HepG2 (cell line): ENCODE results near the gene CHRD. TPM values are rescaled to one million over a fixed set of nuclear protein-coding genes. Genes with fewer than 3 reads are reported as not detected.

ENCODE experiments used
- CREBL2 ChIP-seq: sonication (generic); formaldehyde crosslinking; IDR thresholded peaks from 2 replicates; pipeline ENCODE4 v1.8.1; 2023; ENCODE audit warnings: missing genetic modification reagents, mild to moderate bottlenecking, borderline replicate concordance
- ESRRA ChIP-seq: sonication (generic); formaldehyde crosslinking; IDR thresholded peaks from 2 replicates; pipeline ENCODE4 v1.5.1; 2020; ENCODE audit warnings: mild to moderate bottlenecking, low read depth, missing genetic modification reagents
- GTF3A ChIP-seq: sonication (generic); formaldehyde crosslinking; conservative IDR thresholded peaks from 2 replicates; pipeline ENCODE4 v1.4.0; 2020; ENCODE audit warnings: mild to moderate bottlenecking, missing genetic modification reagents
- KLF12 ChIP-seq: sonication (generic); formaldehyde crosslinking; IDR thresholded peaks from 2 replicates; pipeline ENCODE4 v1.4.0; 2020; ENCODE audit warnings: missing genetic modification reagents, borderline replicate concordance
- MED8 ChIP-seq: sonication (generic); formaldehyde crosslinking; IDR thresholded peaks from 2 replicates; pipeline ENCODE4 v1.8.1; 2023; ENCODE audit warnings: mild to moderate bottlenecking, missing genetic modification reagents; ENCODE audit not compliant: insufficient replicate concordance
- NCOA2 ChIP-seq: sonication (generic); formaldehyde crosslinking; IDR thresholded peaks from 2 replicates; pipeline ENCODE4 v1.8.0; 2022; ENCODE audit warnings: inconsistent platforms
- PRDM15 ChIP-seq: sonication (generic); formaldehyde crosslinking; IDR thresholded peaks from 2 replicates; pipeline ENCODE4 v1.4.0; 2020; ENCODE audit warnings: missing genetic modification reagents
- RFX5 ChIP-seq: IDR thresholded peaks from 2 replicates; pipeline ENCODE4 v1.6.1; 2011; ENCODE audit warnings: low read depth, low read length, improper control_type of control experiment
- SALL1 ChIP-seq: sonication (generic); formaldehyde crosslinking; IDR thresholded peaks from 2 replicates; pipeline ENCODE4 v1.8.0; 2022; ENCODE audit warnings: mild to moderate bottlenecking, missing genetic modification reagents
- SATB2 ChIP-seq: sonication (generic); formaldehyde crosslinking; IDR thresholded peaks from 2 replicates; pipeline ENCODE4 v1.5.0; 2020; ENCODE audit warnings: missing genetic modification reagents
- SMC3 ChIP-seq: IDR thresholded peaks from 2 replicates; pipeline ENCODE4 v1.6.1; 2011; ENCODE audit warnings: low read length, improper control_type of control experiment
- SP2 ChIP-seq: sonication (generic); formaldehyde crosslinking; IDR thresholded peaks from 2 replicates; pipeline ENCODE4 v1.5.1; 2020; ENCODE audit warnings: mild to moderate bottlenecking, missing genetic modification reagents
- ZFP36L1 ChIP-seq: sonication (generic); formaldehyde crosslinking; IDR thresholded peaks from 2 replicates; pipeline ENCODE4 v1.8.0; 2022; ENCODE audit warnings: mild to moderate bottlenecking, missing genetic modification reagents, moderate library complexity
- ZMAT3 ChIP-seq: sonication (generic); formaldehyde crosslinking; conservative IDR thresholded peaks from 2 replicates; pipeline ENCODE4 v1.7.0; 2021; ENCODE audit warnings: missing genetic modification reagents
- ZNF180 ChIP-seq: sonication (generic); formaldehyde crosslinking; IDR thresholded peaks from 2 replicates; pipeline ENCODE4 v1.4.0; 2020; ENCODE audit warnings: low read depth, missing genetic modification reagents, borderline replicate concordance
- ZNF276 ChIP-seq: sonication (generic); formaldehyde crosslinking; IDR thresholded peaks from 2 replicates; pipeline ENCODE4 v1.4.0; 2020; ENCODE audit warnings: mild to moderate bottlenecking, low read depth, missing genetic modification reagents
- ZNF367 ChIP-seq: sonication (generic); formaldehyde crosslinking; IDR thresholded peaks from 2 replicates; pipeline ENCODE4 v1.4.0; 2020; ENCODE audit warnings: missing genetic modification reagents, borderline replicate concordance
- ZNF503 ChIP-seq: sonication (generic); formaldehyde crosslinking; IDR thresholded peaks from 2 replicates; pipeline ENCODE4 v1.4.0; 2020; ENCODE audit warnings: missing genetic modification reagents
- ZNF510 ChIP-seq: sonication (generic); formaldehyde crosslinking; IDR thresholded peaks from 2 replicates; pipeline ENCODE4 v1.4.0; 2020; ENCODE audit warnings: low read depth, mild to moderate bottlenecking, missing genetic modification reagents
- ZNF512 ChIP-seq: sonication (generic); formaldehyde crosslinking; IDR thresholded peaks from 2 replicates; pipeline ENCODE4 v1.4.0; 2020; ENCODE audit warnings: mild to moderate bottlenecking, missing genetic modification reagents
- ZNF75D ChIP-seq: sonication (generic); formaldehyde crosslinking; IDR thresholded peaks from 2 replicates; pipeline ENCODE4 v1.8.1; 2023; ENCODE audit warnings: missing genetic modification reagents, mild to moderate bottlenecking, borderline replicate concordance
- ZNF772 ChIP-seq: sonication (generic); formaldehyde crosslinking; IDR thresholded peaks from 2 replicates; pipeline ENCODE4 v1.5.0; 2020; ENCODE audit warnings: mild to moderate bottlenecking, missing genetic modification reagents
- ZSCAN12 ChIP-seq: sonication (generic); formaldehyde crosslinking; IDR thresholded peaks from 2 replicates; pipeline ENCODE4 v1.9.0; 2021; ENCODE audit warnings: mild to moderate bottlenecking, missing genetic modification reagents
- polyA plus RNA-seq, 8 experiments: library from polyadenylated mRNA; depleted of rRNA in 3 of 8; stranded (reverse) in 7 of 8; unstranded in 1 of 8; fragments of >200 nt; fragmentation: Illumina TruSeq in 4 of 8; extraction: Trizol in 4 of 8; gene quantifications; 2 replicates each; pipeline versions ENCODE4 v1.2.1 to v1.2.3, GENCODE V29; 2011 to 2016; ENCODE audit warnings: low read depth in 4 of 8, missing spikeins in 1 of 8, mixed read lengths in 1 of 8; ENCODE audit not compliant: insufficient read depth in 1 of 8
- total RNA-seq, 5 experiments: library from RNA; depleted of rRNA; stranded (reverse); fragments of >200 nt; fragmentation: Illumina TruSeq; extraction: Trizol; gene quantifications; 2 replicates each; pipeline ENCODE4 v1.2.3, GENCODE V29; 2016; ENCODE audit warnings: low read depth in 1 of 5

Gene CHRD
- total and polyA plus RNA-seq, 2 of the 13 experiments (the other 11 are each of a cell fraction or from before 2014, with no cell fraction given): 22.2 to 35.2 TPM

GRCh38 chr3:184361532-184361931 lies 18.3 kb upstream of the CHRD start, which contains the start of the genes CLCN2 and POLR2H (continued):
- no peak for TF ChIP-seq NCOA2 (CRISPR knock-in tag)
- peak; percentile 93 for TF ChIP-seq KLF12 (CRISPR knock-in tag)
- TF ChIP-seq ZNF276 (CRISPR knock-in tag): no peak; the same call in 1 of the 2 replicates
- TF ChIP-seq ZNF772: no peak
- peak; percentile 86; the same call in 1 of the 2 replicates for TF ChIP-seq PRDM15 (CRISPR knock-in tag)
- no peak for TF ChIP-seq ZNF367
- TF ChIP-seq CREBL2 (CRISPR knock-in tag): no peak
- no peak for TF ChIP-seq ZFP36L1 (CRISPR knock-in tag)
- no peak for TF ChIP-seq ZSCAN12
- TF ChIP-seq ESRRA (CRISPR knock-in tag): no peak
- no peak for TF ChIP-seq SP2
- TF ChIP-seq ZNF512 (CRISPR knock-in tag): no peak
- TF ChIP-seq ZNF510 (CRISPR knock-in tag): no peak
- TF ChIP-seq MED8: no peak
- TF ChIP-seq ZMAT3 (CRISPR knock-in tag): no peak
- TF ChIP-seq RFX5: no peak
- TF ChIP-seq SMC3: no peak
- 0 out of 2 replicates have a peak, but pooled peaks have one; percentile 33 for TF ChIP-seq ZNF503 (CRISPR knock-in tag)
- no peak for TF ChIP-seq GTF3A
- TF ChIP-seq SATB2 (CRISPR knock-in tag): no peak; the same call in 1 of the 2 replicates
- no peak for TF ChIP-seq ZNF75D (CRISPR knock-in tag)
- no peak for TF ChIP-seq ZNF180 (CRISPR knock-in tag)
- TF ChIP-seq SALL1: peak; percentile 15
